ENCODE results near the gene AJAP1. TPM values are rescaled to one million over a fixed set of nuclear protein-coding genes. Genes with fewer than 3 reads are reported as not detected.

Gene AJAP1
- total and polyA plus RNA-seq, 2 experiments from 2014 or later: not detected

DNA sequence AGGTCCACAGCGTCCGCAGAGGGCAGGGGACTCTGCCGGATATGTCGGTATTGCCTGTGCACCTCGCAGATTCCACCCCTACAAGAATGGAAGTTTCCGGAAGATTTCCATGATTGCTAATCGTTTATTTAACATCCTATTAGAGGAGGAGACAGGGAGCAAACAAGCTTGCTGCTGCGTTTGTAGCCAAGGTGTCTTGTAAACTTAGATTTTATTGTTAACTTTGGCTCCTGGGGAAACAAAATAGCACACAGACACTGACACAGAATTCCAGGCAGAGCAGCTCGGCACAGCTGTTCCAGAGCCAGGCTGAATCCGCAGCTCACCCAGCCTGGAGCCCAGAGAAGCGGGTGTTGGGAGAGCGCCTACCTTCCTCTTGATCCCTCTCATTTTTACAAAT is 75.7 kb downstream of the AJAP1 start:
- H3K27me3 ChIP-seq (ENCODE audit: insufficient read depth): no peaks in the 10 kb centered on the region
- DNase-seq (ENCODE audit: low spot score): no peak
- H2AFZ ChIP-seq: no peak overlapping the region
- ATAC-seq: no peak
- no peaks in the 10 kb centered on the region for H3K4me1 ChIP-seq (ENCODE audit: insufficient read depth)
- H3F3A ChIP-seq (replicated peaks; ENCODE audit: low read depth): no peaks in the 10 kb centered on the region
- H3K79me2 ChIP-seq (replicated peaks; ENCODE audit: insufficient read depth): no peaks in the 10 kb centered on the region
- H3K36me3 ChIP-seq (ENCODE audit: insufficient read depth): no peaks in the 10 kb centered on the region
- H3K4me3 ChIP-seq: no peak overlapping the region
- no peaks in the 10 kb centered on the region for H4K20me1 ChIP-seq (replicated peaks; ENCODE audit: insufficient read depth)
- Mint-ChIP-seq H3K27ac (peak overlapping the region; percentile 47), H3K9me3 (no peaks in the 10 kb centered on the region), H3K36me3 (ENCODE audit: low read depth) (no peaks in the 10 kb centered on the region), H3K4me1 (peaks cover 22% of the 10 kb centered on the region), H3K27me3 (ENCODE audit: insufficient read depth, low read depth, poor library complexity) (peaks cover 8% of the 10 kb centered on the region), H3K4me3 (no peak overlapping the region)
- TF ChIP-seq ZNF331 (CRISPR knock-in tag; IDR thresholded peaks at IDR 0.05; ENCODE audit: low read depth) (no peak), EZH2phosphoT487 (IDR thresholded peaks at IDR 0.05; ENCODE audit: unreplicated experiment) (no peak), POLR2AphosphoS5 (IDR thresholded peaks at IDR 0.05; ENCODE audit: low read depth) (no peak), STAT1 (IDR thresholded peaks at IDR 0.05; ENCODE audit: unreplicated experiment) (no peak), CREB1 (CRISPR knock-in tag; IDR thresholded peaks at IDR 0.05; ENCODE audit: low read depth) (no peak), JUNB (IDR thresholded peaks at IDR 0.05; ENCODE audit: unreplicated experiment) (no peak), NANOG (IDR thresholded peaks at IDR 0.05; ENCODE audit: borderline replicate concordance) (no peak), ZNF114 (CRISPR knock-in tag; IDR thresholded peaks at IDR 0.05) (no peak), EZH2 (IDR thresholded peaks at IDR 0.05; ENCODE audit: low read depth, unreplicated experiment) (no peak)
- TF ChIP-seq, protein P1, sequence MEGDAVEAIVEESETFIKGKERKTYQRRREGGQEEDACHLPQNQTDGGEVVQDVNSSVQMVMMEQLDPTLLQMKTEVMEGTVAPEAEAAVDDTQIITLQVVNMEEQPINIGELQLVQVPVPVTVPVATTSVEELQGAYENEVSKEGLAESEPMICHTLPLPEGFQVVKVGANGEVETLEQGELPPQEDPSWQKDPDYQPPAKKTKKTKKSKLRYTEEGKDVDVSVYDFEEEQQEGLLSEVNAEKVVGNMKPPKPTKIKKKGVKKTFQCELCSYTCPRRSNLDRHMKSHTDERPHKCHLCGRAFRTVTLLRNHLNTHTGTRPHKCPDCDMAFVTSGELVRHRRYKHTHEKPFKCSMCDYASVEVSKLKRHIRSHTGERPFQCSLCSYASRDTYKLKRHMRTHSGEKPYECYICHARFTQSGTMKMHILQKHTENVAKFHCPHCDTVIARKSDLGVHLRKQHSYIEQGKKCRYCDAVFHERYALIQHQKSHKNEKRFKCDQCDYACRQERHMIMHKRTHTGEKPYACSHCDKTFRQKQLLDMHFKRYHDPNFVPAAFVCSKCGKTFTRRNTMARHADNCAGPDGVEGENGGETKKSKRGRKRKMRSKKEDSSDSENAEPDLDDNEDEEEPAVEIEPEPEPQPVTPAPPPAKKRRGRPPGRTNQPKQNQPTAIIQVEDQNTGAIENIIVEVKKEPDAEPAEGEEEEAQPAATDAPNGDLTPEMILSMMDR (conservative IDR thresholded peaks at IDR 0.05; ENCODE audit: low read depth in 2 of 2): no peak
- TF ChIP-seq, protein P2, sequence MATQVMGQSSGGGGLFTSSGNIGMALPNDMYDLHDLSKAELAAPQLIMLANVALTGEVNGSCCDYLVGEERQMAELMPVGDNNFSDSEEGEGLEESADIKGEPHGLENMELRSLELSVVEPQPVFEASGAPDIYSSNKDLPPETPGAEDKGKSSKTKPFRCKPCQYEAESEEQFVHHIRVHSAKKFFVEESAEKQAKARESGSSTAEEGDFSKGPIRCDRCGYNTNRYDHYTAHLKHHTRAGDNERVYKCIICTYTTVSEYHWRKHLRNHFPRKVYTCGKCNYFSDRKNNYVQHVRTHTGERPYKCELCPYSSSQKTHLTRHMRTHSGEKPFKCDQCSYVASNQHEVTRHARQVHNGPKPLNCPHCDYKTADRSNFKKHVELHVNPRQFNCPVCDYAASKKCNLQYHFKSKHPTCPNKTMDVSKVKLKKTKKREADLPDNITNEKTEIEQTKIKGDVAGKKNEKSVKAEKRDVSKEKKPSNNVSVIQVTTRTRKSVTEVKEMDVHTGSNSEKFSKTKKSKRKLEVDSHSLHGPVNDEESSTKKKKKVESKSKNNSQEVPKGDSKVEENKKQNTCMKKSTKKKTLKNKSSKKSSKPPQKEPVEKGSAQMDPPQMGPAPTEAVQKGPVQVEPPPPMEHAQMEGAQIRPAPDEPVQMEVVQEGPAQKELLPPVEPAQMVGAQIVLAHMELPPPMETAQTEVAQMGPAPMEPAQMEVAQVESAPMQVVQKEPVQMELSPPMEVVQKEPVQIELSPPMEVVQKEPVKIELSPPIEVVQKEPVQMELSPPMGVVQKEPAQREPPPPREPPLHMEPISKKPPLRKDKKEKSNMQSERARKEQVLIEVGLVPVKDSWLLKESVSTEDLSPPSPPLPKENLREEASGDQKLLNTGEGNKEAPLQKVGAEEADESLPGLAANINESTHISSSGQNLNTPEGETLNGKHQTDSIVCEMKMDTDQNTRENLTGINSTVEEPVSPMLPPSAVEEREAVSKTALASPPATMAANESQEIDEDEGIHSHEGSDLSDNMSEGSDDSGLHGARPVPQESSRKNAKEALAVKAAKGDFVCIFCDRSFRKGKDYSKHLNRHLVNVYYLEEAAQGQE (IDR thresholded peaks at IDR 0.05; ENCODE audit: unreplicated experiment): no peak
- TF ChIP-seq, protein P3, sequence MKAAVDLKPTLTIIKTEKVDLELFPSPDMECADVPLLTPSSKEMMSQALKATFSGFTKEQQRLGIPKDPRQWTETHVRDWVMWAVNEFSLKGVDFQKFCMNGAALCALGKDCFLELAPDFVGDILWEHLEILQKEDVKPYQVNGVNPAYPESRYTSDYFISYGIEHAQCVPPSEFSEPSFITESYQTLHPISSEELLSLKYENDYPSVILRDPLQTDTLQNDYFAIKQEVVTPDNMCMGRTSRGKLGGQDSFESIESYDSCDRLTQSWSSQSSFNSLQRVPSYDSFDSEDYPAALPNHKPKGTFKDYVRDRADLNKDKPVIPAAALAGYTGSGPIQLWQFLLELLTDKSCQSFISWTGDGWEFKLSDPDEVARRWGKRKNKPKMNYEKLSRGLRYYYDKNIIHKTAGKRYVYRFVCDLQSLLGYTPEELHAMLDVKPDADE (IDR thresholded peaks at IDR 0.05): no peak
- TF ChIP-seq, protein P4, sequence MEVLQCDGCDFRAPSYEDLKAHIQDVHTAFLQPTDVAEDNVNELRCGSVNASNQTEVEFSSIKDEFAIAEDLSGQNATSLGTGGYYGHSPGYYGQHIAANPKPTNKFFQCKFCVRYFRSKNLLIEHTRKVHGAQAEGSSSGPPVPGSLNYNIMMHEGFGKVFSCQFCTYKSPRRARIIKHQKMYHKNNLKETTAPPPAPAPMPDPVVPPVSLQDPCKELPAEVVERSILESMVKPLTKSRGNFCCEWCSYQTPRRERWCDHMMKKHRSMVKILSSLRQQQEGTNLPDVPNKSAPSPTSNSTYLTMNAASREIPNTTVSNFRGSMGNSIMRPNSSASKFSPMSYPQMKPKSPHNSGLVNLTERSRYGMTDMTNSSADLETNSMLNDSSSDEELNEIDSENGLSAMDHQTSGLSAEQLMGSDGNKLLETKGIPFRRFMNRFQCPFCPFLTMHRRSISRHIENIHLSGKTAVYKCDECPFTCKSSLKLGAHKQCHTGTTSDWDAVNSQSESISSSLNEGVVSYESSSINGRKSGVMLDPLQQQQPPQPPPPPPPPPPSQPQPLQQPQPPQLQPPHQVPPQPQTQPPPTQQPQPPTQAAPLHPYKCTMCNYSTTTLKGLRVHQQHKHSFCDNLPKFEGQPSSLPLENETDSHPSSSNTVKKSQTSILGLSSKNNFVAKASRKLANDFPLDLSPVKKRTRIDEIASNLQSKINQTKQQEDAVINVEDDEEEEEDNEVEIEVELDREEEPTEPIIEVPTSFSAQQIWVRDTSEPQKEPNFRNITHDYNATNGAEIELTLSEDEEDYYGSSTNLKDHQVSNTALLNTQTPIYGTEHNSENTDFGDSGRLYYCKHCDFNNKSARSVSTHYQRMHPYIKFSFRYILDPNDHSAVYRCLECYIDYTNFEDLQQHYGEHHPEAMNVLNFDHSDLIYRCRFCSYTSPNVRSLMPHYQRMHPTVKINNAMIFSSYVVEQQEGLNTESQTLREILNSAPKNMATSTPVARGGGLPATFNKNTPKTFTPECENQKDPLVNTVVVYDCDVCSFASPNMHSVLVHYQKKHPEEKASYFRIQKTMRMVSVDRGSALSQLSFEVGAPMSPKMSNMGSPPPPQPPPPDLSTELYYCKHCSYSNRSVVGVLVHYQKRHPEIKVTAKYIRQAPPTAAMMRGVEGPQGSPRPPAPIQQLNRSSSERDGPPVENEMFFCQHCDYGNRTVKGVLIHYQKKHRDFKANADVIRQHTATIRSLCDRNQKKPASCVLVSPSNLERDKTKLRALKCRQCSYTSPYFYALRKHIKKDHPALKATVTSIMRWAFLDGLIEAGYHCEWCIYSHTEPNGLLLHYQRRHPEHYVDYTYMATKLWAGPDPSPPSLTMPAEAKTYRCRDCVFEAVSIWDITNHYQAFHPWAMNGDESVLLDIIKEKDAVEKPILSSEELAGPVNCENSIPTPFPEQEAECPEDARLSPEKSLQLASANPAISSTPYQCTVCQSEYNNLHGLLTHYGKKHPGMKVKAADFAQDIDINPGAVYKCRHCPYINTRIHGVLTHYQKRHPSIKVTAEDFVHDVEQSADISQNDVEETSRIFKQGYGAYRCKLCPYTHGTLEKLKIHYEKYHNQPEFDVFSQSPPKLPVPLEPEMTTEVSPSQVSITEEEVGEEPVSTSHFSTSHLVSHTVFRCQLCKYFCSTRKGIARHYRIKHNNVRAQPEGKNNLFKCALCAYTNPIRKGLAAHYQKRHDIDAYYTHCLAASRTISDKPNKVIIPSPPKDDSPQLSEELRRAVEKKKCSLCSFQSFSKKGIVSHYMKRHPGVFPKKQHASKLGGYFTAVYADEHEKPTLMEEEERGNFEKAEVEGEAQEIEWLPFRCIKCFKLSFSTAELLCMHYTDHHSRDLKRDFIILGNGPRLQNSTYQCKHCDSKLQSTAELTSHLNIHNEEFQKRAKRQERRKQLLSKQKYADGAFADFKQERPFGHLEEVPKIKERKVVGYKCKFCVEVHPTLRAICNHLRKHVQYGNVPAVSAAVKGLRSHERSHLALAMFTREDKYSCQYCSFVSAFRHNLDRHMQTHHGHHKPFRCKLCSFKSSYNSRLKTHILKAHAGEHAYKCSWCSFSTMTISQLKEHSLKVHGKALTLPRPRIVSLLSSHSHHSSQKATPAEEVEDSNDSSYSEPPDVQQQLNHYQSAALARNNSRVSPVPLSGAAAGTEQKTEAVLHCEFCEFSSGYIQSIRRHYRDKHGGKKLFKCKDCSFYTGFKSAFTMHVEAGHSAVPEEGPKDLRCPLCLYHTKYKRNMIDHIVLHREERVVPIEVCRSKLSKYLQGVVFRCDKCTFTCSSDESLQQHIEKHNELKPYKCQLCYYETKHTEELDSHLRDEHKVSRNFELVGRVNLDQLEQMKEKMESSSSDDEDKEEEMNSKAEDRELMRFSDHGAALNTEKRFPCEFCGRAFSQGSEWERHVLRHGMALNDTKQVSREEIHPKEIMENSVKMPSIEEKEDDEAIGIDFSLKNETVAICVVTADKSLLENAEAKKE (CRISPR knock-in tag; IDR thresholded peaks at IDR 0.05): no peak
- no peak overlapping the region for H3K4me2 ChIP-seq
- no peak overlapping the region for H3K27ac ChIP-seq (ENCODE audit: low read depth)
- H3K9me2 ChIP-seq (ENCODE audit: insufficient read depth): no peaks in the 10 kb centered on the region

Measured in GM23338 (cell line).